SK-N-SH (cell line): ENCODE results near the gene FAM20B. TPM values are rescaled to one million over a fixed set of nuclear protein-coding genes. Genes with fewer than 3 reads are reported as not detected.

Source experiments
- CTCF ChIA-PET: fragments of 300-600, 350-600 bp; formaldehyde crosslinking; extraction: SDS; loops from one replicate; lab custom pipeline; 2021; lab: Yijun Ruan, JAX
- POLR2A ChIA-PET: fragments of 350-600 bp; sonication (Branson Sonifier 250); formaldehyde crosslinking; extraction: SDS; loops from one replicate; lab custom pipeline; 2020; ENCODE audit warnings: antibody characterized with exemption, inconsistent platforms; lab: Yijun Ruan, JAX
- DNase-seq: peaks from one replicate; pipeline ENCODE4 v3.0.0; 2012
- H2AFZ ChIP-seq: fragments of 200-600 bp; sonication (generic); 2 replicates; pipeline ENCODE4 v1.8.1; 2016; ENCODE audit warnings: antibody characterized with exemption, mild to moderate bottlenecking, low read depth
- H3F3A ChIP-seq: fragments of 200-600 bp; sonication (generic); replicated peaks from 2 replicates; pipeline ENCODE3; 2016; ENCODE audit warnings: antibody characterized with exemption, mild to moderate bottlenecking; ENCODE audit not compliant: insufficient read depth
- H3K27ac ChIP-seq, 2 experiments: fragments of 200-500 bp in 1 of 2; fragments of 200-600 bp in 1 of 2; sonication (Bioruptor generic) in 1 of 2; sonication (generic), shearing (Covaris generic) in 1 of 2; 2 replicates each; pipeline versions ENCODE4 v1.5.1 to v1.6.1; 2014 to 2016; ENCODE audit warnings: low read depth in 2 of 2, inconsistent platforms in 1 of 2, low read length in 1 of 2, mild to moderate bottlenecking in 1 of 2, mixed read lengths in 1 of 2
- H3K27me3 ChIP-seq: fragments of 200-600 bp; sonication (generic), shearing (Covaris generic); 2 replicates; pipeline ENCODE4 v1.6.1; 2016; ENCODE audit warnings: mixed run types; ENCODE audit not compliant: insufficient read depth
- H3K36me3 ChIP-seq, 2 experiments: fragments of 200-500 bp in 1 of 2; fragments of 200-600 bp in 1 of 2; sonication (Bioruptor generic) in 1 of 2; sonication (generic) in 1 of 2; replicated peaks in 1 of 2; 2 replicates each; pipeline versions ENCODE3 to v1.5.1; 2014 to 2016; ENCODE audit warnings: low read length in 1 of 2, mild to moderate bottlenecking in 1 of 2; ENCODE audit not compliant: insufficient read depth in 2 of 2, control insufficient read depth in 1 of 2
- H3K4me1 ChIP-seq, 2 experiments: fragments of 200-500 bp in 1 of 2; fragments of 200-600 bp in 1 of 2; sonication (Bioruptor generic) in 1 of 2; sonication (generic), shearing (Covaris generic) in 1 of 2; 2 replicates each; pipeline versions ENCODE4 v1.5.1 to v1.6.1; 2014 to 2016; ENCODE audit warnings: low read depth in 1 of 2, low read length in 1 of 2, mixed run types in 1 of 2; ENCODE audit not compliant: insufficient read depth in 2 of 2, control insufficient read depth in 1 of 2
- H3K4me2 ChIP-seq: fragments of 200-600 bp; sonication (generic), shearing (Covaris generic); 2 replicates; pipeline ENCODE4 v1.6.1; 2017; ENCODE audit warnings: mixed run types
- H3K4me3 ChIP-seq, 2 experiments: fragments of 200-500 bp in 1 of 2; fragments of 200-600 bp in 1 of 2; sonication (Bioruptor generic) in 1 of 2; sonication (generic), shearing (Covaris generic) in 1 of 2; 2 replicates each; pipeline versions ENCODE4 v1.5.1 to v1.8.1; 2014 to 2016; ENCODE audit warnings: low read depth in 2 of 2, inconsistent platforms in 1 of 2, low read length in 1 of 2, mild to moderate bottlenecking in 1 of 2, mixed read lengths in 1 of 2, moderate library complexity in 1 of 2
- H3K79me2 ChIP-seq: fragments of 200-600 bp; sonication (generic); 2 replicates; pipeline ENCODE4 v1.8.1; 2017; ENCODE audit warnings: mild to moderate bottlenecking; ENCODE audit not compliant: insufficient read depth
- H3K9ac ChIP-seq: fragments of 200-600 bp; sonication (generic); 2 replicates; pipeline ENCODE4 v1.6.1; 2017; ENCODE audit warnings: mixed run types
- H3K9me2 ChIP-seq: fragments of 200-600 bp; sonication (generic); 2 replicates; pipeline ENCODE4 v1.6.1; 2017; ENCODE audit warnings: mixed run types
- H3K9me3 ChIP-seq: fragments of 200-600 bp; sonication (generic); 2 replicates; pipeline ENCODE4 v1.6.1; 2017; ENCODE audit warnings: mixed run types, mild to moderate bottlenecking, moderate library complexity
- H4K20me1 ChIP-seq: fragments of 200-600 bp; sonication (generic); 2 replicates; pipeline ENCODE4 v1.6.1; 2017; ENCODE audit warnings: mild to moderate bottlenecking, mixed run types; ENCODE audit not compliant: insufficient read depth
- EP300 ChIP-seq, 2 experiments: IDR thresholded peaks; 2 replicates each; pipeline versions ENCODE4 v1.4.0 to v1.6.1; 2012; ENCODE audit warnings: borderline replicate concordance in 1 of 2, low read depth in 1 of 2, low read length in 1 of 2
- EZH2phosphoT487 ChIP-seq: fragments of 200-600 bp; sonication (generic); IDR thresholded peaks from 2 replicates; pipeline ENCODE4 v1.6.1; 2017; ENCODE audit warnings: low read depth, mixed run types, mild to moderate bottlenecking, antibody characterized with exemption, moderate library complexity, borderline replicate concordance
- FOSL2 ChIP-seq: IDR thresholded peaks from 2 replicates; pipeline ENCODE4 v1.4.0; 2012; ENCODE audit warnings: low read depth, mild to moderate bottlenecking, moderate library complexity, borderline replicate concordance
- FOXM1 ChIP-seq: IDR thresholded peaks from 2 replicates; pipeline ENCODE4 v1.4.0; 2012; ENCODE audit warnings: low read depth, mild to moderate bottlenecking
- MEF2A ChIP-seq: IDR thresholded peaks from 2 replicates; pipeline ENCODE4 v1.4.0; 2012; ENCODE audit warnings: low read depth, borderline replicate concordance
- MXI1 ChIP-seq: IDR thresholded peaks from 2 replicates; pipeline ENCODE4 v1.6.1; 2012; ENCODE audit warnings: mild to moderate bottlenecking, low read depth, low read length, improper control_type of control experiment
- POLR2AphosphoS5 ChIP-seq: IDR thresholded peaks from 2 replicates; pipeline ENCODE4 v1.6.1; 2012; ENCODE audit warnings: low read depth, low read length
- RCOR1 ChIP-seq: fragments of 150-350 bp; IDR thresholded peaks from 2 replicates; pipeline ENCODE4 v1.6.1; 2017; ENCODE audit warnings: antibody characterized with exemption, low read length
- RXRA ChIP-seq: IDR thresholded peaks from 2 replicates; pipeline ENCODE4 v1.4.0; 2012; ENCODE audit warnings: low read depth, mild to moderate bottlenecking, borderline replicate concordance
- SIN3A ChIP-seq: IDR thresholded peaks from 2 replicates; pipeline ENCODE4 v1.6.1; 2012; ENCODE audit warnings: low read depth, mild to moderate bottlenecking, low read length, moderate library complexity, borderline replicate concordance
- SMC3 ChIP-seq: IDR thresholded peaks from 2 replicates; pipeline ENCODE4 v1.6.1; 2012; ENCODE audit warnings: low read depth, low read length, improper control_type of control experiment
- TAF1 ChIP-seq: IDR thresholded peaks from 2 replicates; pipeline ENCODE4 v1.6.1; 2012; ENCODE audit warnings: low read depth, mild to moderate bottlenecking, low read length, moderate library complexity, borderline replicate concordance
- TEAD4 ChIP-seq: IDR thresholded peaks from 2 replicates; pipeline ENCODE4 v1.4.0; 2012; ENCODE audit warnings: mild to moderate bottlenecking, borderline replicate concordance; ENCODE audit not compliant: insufficient read depth
- WGBS: methylation state at CpG from one replicate; pipeline ENCODE4 v1.1.6; 2017; ENCODE audit warnings: low lambda C conversion rate; 5-methylcytosine and 5-hydroxymethylcytosine counted together
- polyA plus RNA-seq, 3 experiments: library from polyadenylated mRNA; depleted of rRNA; stranded (reverse); fragments of >200 nt; gene quantifications; 2 replicates each; pipeline ENCODE4 v1.2.3, GENCODE V29; 2012
- TF ChIP-seq, protein P1 (sequence below): fragments of 150-350 bp; IDR thresholded peaks from 2 replicates; pipeline ENCODE4 v1.6.1; 2017; ENCODE audit warnings: antibody characterized with exemption, low read length, low read depth, borderline replicate concordance
- TF ChIP-seq, protein P2 (sequence below): IDR thresholded peaks from 2 replicates; pipeline ENCODE4 v1.4.0; 2012; ENCODE audit warnings: low read depth, borderline replicate concordance
- TF ChIP-seq, protein P3 (sequence below): IDR thresholded peaks from 2 replicates; pipeline ENCODE4 v1.4.0; 2012; ENCODE audit warnings: low read depth, borderline replicate concordance
- TF ChIP-seq, protein P4 (sequence below): IDR thresholded peaks from 2 replicates; pipeline ENCODE4 v1.4.0; 2012; ENCODE audit warnings: low read depth
- TF ChIP-seq, protein P5 (sequence below): IDR thresholded peaks from 2 replicates; pipeline ENCODE4; 2012
- TF ChIP-seq, protein P6 (sequence below): IDR thresholded peaks from 2 replicates; pipeline ENCODE4 v1.6.1; 2012; ENCODE audit warnings: mild to moderate bottlenecking, low read depth, low read length, moderate library complexity

FAM20B gene
- polyA plus RNA-seq, 1 of the 3 experiments (the other 2 are of a cell fraction): 14.9 TPM

DNA sequence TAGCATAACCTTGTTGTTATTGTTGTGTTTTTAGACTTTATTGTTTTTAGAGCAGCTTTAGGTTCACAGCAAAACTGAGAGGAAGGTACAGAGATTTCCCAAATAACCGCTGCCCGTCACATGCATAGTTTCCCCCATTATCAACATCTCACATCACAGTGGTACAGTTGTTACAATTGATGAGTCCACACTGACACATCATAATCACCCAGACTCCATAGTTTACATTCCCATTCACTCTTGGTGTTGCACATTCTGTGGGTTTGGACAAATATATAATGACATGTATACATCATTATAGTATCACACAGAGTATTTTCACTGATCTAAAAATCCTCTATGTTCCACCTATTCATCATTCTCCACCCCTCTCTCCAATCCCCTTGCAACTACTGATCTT lies 30.2 kb downstream of the FAM20B start:
- H3K9me3 ChIP-seq: no peaks in the 10 kb centered on the region
- H3K27ac ChIP-seq: no peak overlapping the region
- H2AFZ ChIP-seq: no peak overlapping the region
- H3K4me2 ChIP-seq: no peak overlapping the region
- H3K4me3 ChIP-seq: no peak overlapping the region
- 100% methylated on average over 2 of the region's 2 CpGs for WGBS
- H3K79me2 ChIP-seq: no peaks in the 10 kb centered on the region
- H3K9ac ChIP-seq: no peak overlapping the region
- ChIA-PET CTCF (interaction anchor here (1.6 kb wide), 1 partner anchor 53 kb away, joined by 3 read pairs; no protein-coding TSS in a partner anchor), POLR2A (no interaction called here)
- H3F3A ChIP-seq: no peaks in the 10 kb centered on the region
- H3K27me3 ChIP-seq: no peaks in the 10 kb centered on the region
- peaks cover 15 to 21% of the 10 kb centered on the region in 2 experiments for H3K36me3 ChIP-seq
- TF ChIP-seq, protein P1, sequence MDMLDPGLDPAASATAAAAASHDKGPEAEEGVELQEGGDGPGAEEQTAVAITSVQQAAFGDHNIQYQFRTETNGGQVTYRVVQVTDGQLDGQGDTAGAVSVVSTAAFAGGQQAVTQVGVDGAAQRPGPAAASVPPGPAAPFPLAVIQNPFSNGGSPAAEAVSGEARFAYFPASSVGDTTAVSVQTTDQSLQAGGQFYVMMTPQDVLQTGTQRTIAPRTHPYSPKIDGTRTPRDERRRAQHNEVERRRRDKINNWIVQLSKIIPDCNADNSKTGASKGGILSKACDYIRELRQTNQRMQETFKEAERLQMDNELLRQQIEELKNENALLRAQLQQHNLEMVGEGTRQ: no peak
- TF ChIP-seq FOXM1 (no peak), EP300 (IDR thresholded peaks at IDR 0.05; ENCODE audit: borderline replicate concordance in 1 of 2, low read depth in 1 of 2, low read length in 1 of 2) (no peak), TAF1 (no peak), MXI1 (no peak), FOSL2 (no peak), SMC3 (no peak), POLR2AphosphoS5 (no peak), RXRA (no peak), RCOR1 (no peak), EZH2phosphoT487 (no peak), SIN3A (no peak), MEF2A (no peak), TEAD4 (no peak)
- TF ChIP-seq, protein P2, sequence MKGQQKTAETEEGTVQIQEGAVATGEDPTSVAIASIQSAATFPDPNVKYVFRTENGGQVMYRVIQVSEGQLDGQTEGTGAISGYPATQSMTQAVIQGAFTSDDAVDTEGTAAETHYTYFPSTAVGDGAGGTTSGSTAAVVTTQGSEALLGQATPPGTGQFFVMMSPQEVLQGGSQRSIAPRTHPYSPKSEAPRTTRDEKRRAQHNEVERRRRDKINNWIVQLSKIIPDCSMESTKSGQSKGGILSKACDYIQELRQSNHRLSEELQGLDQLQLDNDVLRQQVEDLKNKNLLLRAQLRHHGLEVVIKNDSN: no peak
- TF ChIP-seq, protein P3, sequence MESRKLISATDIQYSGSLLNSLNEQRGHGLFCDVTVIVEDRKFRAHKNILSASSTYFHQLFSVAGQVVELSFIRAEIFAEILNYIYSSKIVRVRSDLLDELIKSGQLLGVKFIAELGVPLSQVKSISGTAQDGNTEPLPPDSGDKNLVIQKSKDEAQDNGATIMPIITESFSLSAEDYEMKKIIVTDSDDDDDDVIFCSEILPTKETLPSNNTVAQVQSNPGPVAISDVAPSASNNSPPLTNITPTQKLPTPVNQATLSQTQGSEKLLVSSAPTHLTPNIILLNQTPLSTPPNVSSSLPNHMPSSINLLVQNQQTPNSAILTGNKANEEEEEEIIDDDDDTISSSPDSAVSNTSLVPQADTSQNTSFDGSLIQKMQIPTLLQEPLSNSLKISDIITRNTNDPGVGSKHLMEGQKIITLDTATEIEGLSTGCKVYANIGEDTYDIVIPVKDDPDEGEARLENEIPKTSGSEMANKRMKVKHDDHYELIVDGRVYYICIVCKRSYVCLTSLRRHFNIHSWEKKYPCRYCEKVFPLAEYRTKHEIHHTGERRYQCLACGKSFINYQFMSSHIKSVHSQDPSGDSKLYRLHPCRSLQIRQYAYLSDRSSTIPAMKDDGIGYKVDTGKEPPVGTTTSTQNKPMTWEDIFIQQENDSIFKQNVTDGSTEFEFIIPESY: no peak
- TF ChIP-seq, protein P4, sequence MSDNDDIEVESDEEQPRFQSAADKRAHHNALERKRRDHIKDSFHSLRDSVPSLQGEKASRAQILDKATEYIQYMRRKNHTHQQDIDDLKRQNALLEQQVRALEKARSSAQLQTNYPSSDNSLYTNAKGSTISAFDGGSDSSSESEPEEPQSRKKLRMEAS: no peak
- TF ChIP-seq, protein P5, sequence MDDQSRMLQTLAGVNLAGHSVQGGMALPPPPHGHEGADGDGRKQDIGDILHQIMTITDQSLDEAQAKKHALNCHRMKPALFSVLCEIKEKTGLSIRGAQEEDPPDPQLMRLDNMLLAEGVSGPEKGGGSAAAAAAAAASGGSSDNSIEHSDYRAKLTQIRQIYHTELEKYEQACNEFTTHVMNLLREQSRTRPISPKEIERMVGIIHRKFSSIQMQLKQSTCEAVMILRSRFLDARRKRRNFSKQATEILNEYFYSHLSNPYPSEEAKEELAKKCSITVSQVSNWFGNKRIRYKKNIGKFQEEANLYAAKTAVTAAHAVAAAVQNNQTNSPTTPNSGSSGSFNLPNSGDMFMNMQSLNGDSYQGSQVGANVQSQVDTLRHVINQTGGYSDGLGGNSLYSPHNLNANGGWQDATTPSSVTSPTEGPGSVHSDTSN: no peak
- TF ChIP-seq, protein P6, sequence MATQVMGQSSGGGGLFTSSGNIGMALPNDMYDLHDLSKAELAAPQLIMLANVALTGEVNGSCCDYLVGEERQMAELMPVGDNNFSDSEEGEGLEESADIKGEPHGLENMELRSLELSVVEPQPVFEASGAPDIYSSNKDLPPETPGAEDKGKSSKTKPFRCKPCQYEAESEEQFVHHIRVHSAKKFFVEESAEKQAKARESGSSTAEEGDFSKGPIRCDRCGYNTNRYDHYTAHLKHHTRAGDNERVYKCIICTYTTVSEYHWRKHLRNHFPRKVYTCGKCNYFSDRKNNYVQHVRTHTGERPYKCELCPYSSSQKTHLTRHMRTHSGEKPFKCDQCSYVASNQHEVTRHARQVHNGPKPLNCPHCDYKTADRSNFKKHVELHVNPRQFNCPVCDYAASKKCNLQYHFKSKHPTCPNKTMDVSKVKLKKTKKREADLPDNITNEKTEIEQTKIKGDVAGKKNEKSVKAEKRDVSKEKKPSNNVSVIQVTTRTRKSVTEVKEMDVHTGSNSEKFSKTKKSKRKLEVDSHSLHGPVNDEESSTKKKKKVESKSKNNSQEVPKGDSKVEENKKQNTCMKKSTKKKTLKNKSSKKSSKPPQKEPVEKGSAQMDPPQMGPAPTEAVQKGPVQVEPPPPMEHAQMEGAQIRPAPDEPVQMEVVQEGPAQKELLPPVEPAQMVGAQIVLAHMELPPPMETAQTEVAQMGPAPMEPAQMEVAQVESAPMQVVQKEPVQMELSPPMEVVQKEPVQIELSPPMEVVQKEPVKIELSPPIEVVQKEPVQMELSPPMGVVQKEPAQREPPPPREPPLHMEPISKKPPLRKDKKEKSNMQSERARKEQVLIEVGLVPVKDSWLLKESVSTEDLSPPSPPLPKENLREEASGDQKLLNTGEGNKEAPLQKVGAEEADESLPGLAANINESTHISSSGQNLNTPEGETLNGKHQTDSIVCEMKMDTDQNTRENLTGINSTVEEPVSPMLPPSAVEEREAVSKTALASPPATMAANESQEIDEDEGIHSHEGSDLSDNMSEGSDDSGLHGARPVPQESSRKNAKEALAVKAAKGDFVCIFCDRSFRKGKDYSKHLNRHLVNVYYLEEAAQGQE: no peak
- H4K20me1 ChIP-seq: no peaks in the 10 kb centered on the region
- H3K4me1 ChIP-seq: peaks cover 6 to 8% of the 10 kb centered on the region in 2 experiments; a peak in 3 of 4 replicates
- DNase-seq: no peak
- no peaks in the 10 kb centered on the region for H3K9me2 ChIP-seq
